Measurements from ENCODE around the gene SLC10A1.

Gene SLC10A1

GRCh38 chr14:69808919-69809808, 12.1 kb upstream of the SLC10A1 start:
- DNase-seq = no peak

- no peak for DNase-seq
Measured at GRCh38 chr14:69807192-69807591, 10.2 kb upstream of the SLC10A1 start.

- DNase-seq = no peak
Measured at GRCh38 chr14:69804902-69805301, 7.9 kb upstream of the SLC10A1 start.

DNA sequence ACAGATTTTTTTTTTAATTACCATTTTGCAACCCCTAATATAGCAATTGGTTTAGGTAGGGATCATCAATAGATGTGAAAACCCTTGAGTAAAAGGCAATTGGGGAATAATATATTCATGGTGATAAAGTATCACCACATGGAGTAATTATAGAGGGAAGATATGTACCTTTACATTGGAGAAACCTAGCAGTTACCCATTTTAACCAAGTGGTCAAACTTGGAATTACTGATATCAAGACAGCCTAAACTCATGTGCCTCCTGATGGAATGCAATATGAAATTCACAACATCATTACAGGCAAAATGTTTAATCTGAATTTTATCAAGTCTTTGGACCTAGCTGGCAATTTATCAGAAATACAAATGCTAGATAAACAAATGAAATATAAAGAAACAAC, 6.7 kb upstream of the SLC10A1 start:
- DNase-seq = no peak

DNA sequence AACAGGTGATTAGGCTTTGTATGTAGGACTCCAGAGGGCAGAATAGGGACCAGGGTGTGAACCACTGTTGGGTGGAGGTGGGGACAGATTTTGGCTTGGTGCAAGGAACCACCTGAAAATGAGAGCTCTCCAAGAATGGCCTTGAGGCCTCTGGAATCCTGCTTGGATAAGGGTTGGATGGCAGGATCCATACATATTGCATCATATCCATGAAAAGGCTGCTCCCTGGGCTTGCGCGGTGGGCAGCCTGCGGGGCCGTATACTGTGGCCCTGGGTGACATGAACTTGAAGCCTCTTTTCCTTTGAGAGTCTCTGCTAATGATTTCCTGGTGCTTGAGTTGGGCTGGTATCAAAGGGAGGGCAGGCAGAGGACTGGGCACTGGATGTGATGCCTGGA, 1.3 kb upstream of the SLC10A1 start:
- DNase-seq = no peak

GRCh38 chr14:69797573-69798338, 715 bp upstream of the SLC10A1 start:
- no peak for DNase-seq

- DNase-seq = no peak
Measured at GRCh38 chr14:69795691-69796090, 1.4 kb downstream of the SLC10A1 start.

GRCh38 chr14:69794791-69795190, 2.2 kb downstream of the SLC10A1 start:
- no peak for DNase-seq

- DNase-seq = no peak
Measured at GRCh38 chr14:69792887-69793421, 4.1 kb downstream of the SLC10A1 start.

DNA sequence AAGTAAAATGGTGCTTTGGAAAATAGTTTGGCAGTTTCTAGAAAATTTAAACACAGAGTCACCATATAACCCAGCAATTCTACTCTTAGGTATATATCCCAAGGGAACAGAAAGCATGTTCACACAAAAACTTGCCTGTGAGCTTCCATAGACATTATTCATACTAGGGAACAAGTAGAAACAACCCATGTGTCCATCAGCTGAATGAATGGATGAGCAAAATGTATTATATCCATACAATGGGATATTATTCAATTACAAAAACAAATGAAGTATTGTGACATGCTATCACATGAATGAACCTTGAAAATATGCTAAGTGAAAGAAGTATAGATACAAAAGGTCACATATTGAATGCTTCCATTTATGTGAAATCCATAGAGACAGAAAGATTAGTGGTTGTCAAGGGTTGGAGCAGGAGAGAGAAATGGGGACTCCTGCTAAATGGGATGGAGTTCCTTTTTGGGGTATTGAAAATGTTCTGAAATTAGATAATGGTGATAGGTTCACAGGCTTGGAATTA, 7.9 kb downstream of the SLC10A1 start:
- DNase-seq = no peak

- DNase-seq = no peak
Measured at GRCh38 chr14:69786603-69787002, 10.4 kb downstream of the SLC10A1 start.

- no peak for DNase-seq
Measured at GRCh38 chr14:69784942-69785341, 12.1 kb downstream of the SLC10A1 start.

GRCh38 chr14:69780952-69781351, 16.1 kb downstream of the SLC10A1 start:
- DNase-seq = no peak

DNA sequence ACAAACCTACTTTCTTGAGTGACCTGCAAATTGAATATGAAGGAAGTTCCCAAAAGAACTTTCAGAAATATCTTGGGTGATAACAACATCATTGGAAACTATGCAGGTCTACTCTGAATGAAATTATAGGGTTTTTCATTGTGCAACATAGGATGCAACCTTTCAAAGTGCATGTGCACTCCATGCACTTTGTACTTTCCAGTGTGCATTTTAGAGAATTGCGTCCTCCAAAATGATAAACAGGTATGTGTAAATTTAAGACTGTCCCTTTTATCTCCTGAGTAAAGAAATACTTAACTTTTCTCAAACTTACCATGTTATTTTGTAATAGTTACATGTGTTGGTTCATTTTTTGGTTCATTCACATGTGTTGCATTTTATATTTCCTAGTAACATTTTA, 16.9 kb downstream of the SLC10A1 start:
- no peak for DNase-seq

- DNase-seq = no peak
Measured at GRCh38 chr14:69779088-69779487, 18.0 kb downstream of the SLC10A1 start.

DNA sequence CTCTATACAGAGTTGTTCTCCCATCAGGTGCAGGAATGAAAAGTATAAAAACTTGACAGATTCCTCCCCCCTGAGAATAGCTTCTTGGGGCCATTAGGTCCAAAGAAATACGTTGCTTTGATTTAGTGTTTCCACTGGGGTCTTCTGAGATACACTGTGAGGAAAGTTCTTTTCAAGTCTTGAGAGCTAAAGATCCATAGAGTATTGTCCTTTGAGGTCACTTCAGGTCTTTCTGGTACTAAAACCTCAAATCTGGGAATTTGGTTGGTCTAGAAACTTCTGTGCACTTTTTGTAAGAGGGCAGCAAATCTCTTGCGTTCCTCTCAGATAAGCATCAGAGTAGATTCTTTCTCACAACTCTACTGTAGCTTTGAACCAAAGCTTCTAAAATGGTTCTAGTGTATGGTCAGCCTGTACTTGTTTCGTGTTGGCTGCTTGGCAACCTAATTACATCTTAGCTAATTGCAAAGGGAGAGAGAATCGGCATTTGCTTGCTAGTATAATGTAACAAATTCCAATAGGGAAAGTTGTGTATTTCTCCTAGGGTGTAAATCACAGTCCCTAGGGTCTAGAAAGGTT, 20.1 kb downstream of the SLC10A1 start:
- DNase-seq = no peak

GRCh38 chr14:69775012-69775411, 22.0 kb downstream of the SLC10A1 start:
- DNase-seq = no peak

DNA sequence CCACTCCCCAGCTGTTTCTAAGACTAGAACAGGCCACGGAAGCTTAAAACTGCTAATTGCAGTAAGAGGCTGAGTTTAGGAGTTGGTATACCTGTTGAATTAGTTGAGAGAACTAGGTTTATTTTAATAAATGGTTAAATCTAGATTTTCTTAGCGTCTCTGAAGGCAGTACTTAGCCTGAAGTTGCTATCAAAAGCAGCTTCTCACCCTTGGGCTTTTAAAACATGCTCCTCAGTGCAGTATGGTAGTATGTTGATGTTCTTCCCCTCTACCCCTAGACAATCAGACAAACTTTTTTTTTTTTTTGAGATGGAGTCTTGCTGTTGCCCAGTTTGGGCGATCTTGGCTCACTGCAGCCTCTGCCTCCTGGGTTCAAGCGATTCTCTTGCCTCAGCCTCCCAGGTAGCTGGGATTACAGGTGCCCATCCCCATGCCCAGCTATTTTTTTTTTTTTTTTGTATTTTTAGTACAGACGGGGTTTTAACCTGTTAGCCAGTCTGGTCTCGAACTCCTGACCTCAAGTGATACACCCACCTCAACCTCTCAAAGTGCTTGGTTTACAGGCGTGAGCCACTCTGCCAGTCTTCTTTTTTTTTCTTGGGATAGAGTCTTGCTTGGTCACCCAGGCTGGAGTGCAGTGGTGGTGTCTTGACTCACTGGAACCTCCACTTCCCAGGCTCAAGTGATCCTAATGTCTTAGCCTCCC, 23.3 kb downstream of the SLC10A1 start:
- DNase-seq = no peak

- no peak for DNase-seq
Measured at GRCh38 chr14:69772082-69773017, 24.7 kb downstream of the SLC10A1 start.

- no peak for DNase-seq
Measured at GRCh38 chr14:69771136-69771535, 25.9 kb downstream of the SLC10A1 start.
